MM.1S (cell line): ENCODE measurements around the gene GPBP1L1.
"Not testable (repeated sequence)": the region's sequence is repeated elsewhere in the genome, so short reads cannot be mapped to it uniquely, and the experiment has no call there.

Source experiments
- DNase-seq: peaks from one replicate; pipeline ENCODE4 v3.0.0-alpha.2; 2015
- H2AFZ ChIP-seq: fragments of 300-600 bp; sonication (generic); 2 replicates; pipeline ENCODE4 v1.6.0; 2016; ENCODE audit warnings: antibody characterized with exemption, low read length
- H3F3A ChIP-seq: fragments of 300-600 bp; sonication (generic); 2 replicates; pipeline ENCODE4 v1.6.1; 2016; ENCODE audit warnings: mild to moderate bottlenecking, antibody characterized with exemption, low read length, moderate library complexity, mixed read lengths; ENCODE audit not compliant: insufficient read depth
- H3K27ac ChIP-seq: fragments of 300-600 bp; sonication (generic); 2 replicates; pipeline ENCODE4 v1.5.1; 2016; ENCODE audit warnings: mild to moderate bottlenecking, low read length
- H3K27me3 ChIP-seq: fragments of 300-600 bp; sonication (generic); replicated peaks from 2 replicates; pipeline ENCODE4 v1.6.0; 2016; ENCODE audit warnings: low read length; ENCODE audit not compliant: insufficient read depth
- H3K36me3 ChIP-seq: fragments of 300-600 bp; sonication (generic); replicated peaks from 2 replicates; pipeline ENCODE4 v1.6.1; 2016; ENCODE audit warnings: mild to moderate bottlenecking, low read length, mixed read lengths; ENCODE audit not compliant: insufficient read depth
- H3K4me1 ChIP-seq: fragments of 300-600 bp; sonication (generic); 2 replicates; pipeline ENCODE4 v1.6.1; 2016; ENCODE audit warnings: low read length, mixed read lengths
- H3K4me2 ChIP-seq: fragments of 300-600 bp; sonication (generic); 2 replicates; pipeline ENCODE4 v1.6.0; 2016; ENCODE audit warnings: low read depth, low read length
- H3K4me3 ChIP-seq: fragments of 300-600 bp; sonication (generic); 2 replicates; pipeline ENCODE4 v1.5.1; 2016; ENCODE audit warnings: low read length, mixed read lengths
- H3K79me2 ChIP-seq: fragments of 300-600 bp; sonication (generic); 2 replicates; pipeline ENCODE4 v1.6.1; 2016; ENCODE audit warnings: mixed run types, low read length, mixed read lengths
- H3K9ac ChIP-seq: fragments of 300-600 bp; sonication (generic); 2 replicates; pipeline ENCODE4 v1.6.1; 2016; ENCODE audit warnings: low read length, mixed read lengths
- H3K9me2 ChIP-seq: fragments of 300-600 bp; sonication (generic); replicated peaks from 2 replicates; pipeline ENCODE4 v1.6.1; 2016; ENCODE audit warnings: mild to moderate bottlenecking, low read length, mixed read lengths; ENCODE audit not compliant: insufficient read depth
- H3K9me3 ChIP-seq: fragments of 300-600 bp; sonication (generic); replicated peaks from 2 replicates; pipeline ENCODE4 v1.6.1; 2016; ENCODE audit warnings: mild to moderate bottlenecking, low read length, mixed read lengths; ENCODE audit not compliant: insufficient read depth
- H4K20me1 ChIP-seq: fragments of 300-600 bp; sonication (generic); 2 replicates; pipeline ENCODE4 v1.6.1; 2016; ENCODE audit warnings: mild to moderate bottlenecking, low read length, moderate library complexity, mixed read lengths; ENCODE audit not compliant: insufficient read depth
- EZH2 ChIP-seq: fragments of 300-600 bp; sonication (generic); optimal IDR thresholded peaks from 2 replicates; pipeline ENCODE3; 2017; ENCODE audit warnings: low read depth, mild to moderate bottlenecking, antibody characterized with exemption, low read length, mixed read lengths
- EZH2phosphoT487 ChIP-seq: fragments of 300-600 bp; sonication (generic); IDR thresholded peaks from 2 replicates; pipeline ENCODE4 v1.6.1; 2018; ENCODE audit warnings: antibody characterized with exemption, low read length
- TF ChIP-seq, protein P1 (sequence below): fragments of 300-600 bp; sonication (generic); IDR thresholded peaks from 2 replicates; pipeline ENCODE4 v1.5.1; 2016; ENCODE audit warnings: antibody characterized with exemption, low read length, mixed read lengths

The GPBP1L1 gene

DNA sequence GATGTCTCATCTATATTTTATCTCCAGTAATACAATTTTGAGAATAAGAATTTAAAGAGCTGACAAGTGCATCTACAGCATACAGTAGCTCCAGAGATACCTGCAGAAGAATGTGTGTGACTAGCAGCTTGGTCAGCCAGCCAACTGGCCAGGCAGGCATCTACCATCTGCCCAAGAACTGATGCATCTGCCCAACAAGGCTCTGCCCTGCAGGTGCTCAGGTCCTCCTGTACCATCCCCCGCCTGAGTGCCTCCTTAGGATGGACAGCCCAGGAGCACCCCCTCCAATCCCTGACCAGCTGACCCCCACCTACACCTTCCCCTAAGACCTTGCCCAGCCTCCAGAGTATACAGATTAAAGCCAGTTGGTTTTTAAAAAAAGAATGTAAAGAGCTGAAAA is 32.0 kb upstream of the GPBP1L1 start:
- H3K4me3 ChIP-seq, result no peak overlapping the region
- H3K9me3 ChIP-seq, result no peaks in the 10 kb centered on the region
- TF ChIP-seq EZH2phosphoT487 (no peak), EZH2 (no peak)
- TF ChIP-seq, protein P1, sequence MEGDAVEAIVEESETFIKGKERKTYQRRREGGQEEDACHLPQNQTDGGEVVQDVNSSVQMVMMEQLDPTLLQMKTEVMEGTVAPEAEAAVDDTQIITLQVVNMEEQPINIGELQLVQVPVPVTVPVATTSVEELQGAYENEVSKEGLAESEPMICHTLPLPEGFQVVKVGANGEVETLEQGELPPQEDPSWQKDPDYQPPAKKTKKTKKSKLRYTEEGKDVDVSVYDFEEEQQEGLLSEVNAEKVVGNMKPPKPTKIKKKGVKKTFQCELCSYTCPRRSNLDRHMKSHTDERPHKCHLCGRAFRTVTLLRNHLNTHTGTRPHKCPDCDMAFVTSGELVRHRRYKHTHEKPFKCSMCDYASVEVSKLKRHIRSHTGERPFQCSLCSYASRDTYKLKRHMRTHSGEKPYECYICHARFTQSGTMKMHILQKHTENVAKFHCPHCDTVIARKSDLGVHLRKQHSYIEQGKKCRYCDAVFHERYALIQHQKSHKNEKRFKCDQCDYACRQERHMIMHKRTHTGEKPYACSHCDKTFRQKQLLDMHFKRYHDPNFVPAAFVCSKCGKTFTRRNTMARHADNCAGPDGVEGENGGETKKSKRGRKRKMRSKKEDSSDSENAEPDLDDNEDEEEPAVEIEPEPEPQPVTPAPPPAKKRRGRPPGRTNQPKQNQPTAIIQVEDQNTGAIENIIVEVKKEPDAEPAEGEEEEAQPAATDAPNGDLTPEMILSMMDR, result no peak
- no peaks in the 10 kb centered on the region for H3K27me3 ChIP-seq
- H3K79me2 ChIP-seq, result no peaks in the 10 kb centered on the region
- no peaks in the 10 kb centered on the region for H4K20me1 ChIP-seq
- no peak overlapping the region for H2AFZ ChIP-seq
- H3K36me3 ChIP-seq, result no peaks in the 10 kb centered on the region
- no peaks in the 10 kb centered on the region for H3F3A ChIP-seq
- no peaks in the 10 kb centered on the region for H3K9me2 ChIP-seq
- no peak overlapping the region for H3K4me2 ChIP-seq
- H3K9ac ChIP-seq, result no peak overlapping the region
- DNase-seq, result no peak
- H3K27ac ChIP-seq, result no peak overlapping the region
- no peaks in the 10 kb centered on the region for H3K4me1 ChIP-seq

DNA sequence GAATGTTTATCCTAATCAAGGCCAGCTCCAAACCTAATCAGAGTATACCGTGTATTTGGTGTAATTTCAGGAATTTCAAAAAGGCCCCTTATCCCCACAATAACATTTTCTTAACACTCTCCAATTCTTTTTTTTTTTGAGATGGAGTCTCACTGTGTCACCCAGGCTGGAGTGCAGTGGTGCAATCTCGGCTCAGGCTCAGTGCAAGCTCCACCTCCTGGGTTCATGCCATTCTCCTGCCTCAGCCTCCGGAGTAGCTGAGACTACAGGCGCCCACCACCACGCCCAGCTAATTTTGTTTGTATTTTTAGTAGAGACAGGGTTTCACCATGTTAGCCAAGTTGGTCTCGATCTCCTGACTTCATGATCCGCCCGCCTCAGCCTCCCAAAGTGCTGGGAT is 31.1 kb upstream of the GPBP1L1 start:
- not testable (repeated sequence) for H3K4me1 ChIP-seq, H3K9ac ChIP-seq, H3K4me2 ChIP-seq, H3K4me3 ChIP-seq, H4K20me1 ChIP-seq, H3K36me3 ChIP-seq, H3K27ac ChIP-seq, H3K9me2 ChIP-seq, H2AFZ ChIP-seq, H3K79me2 ChIP-seq, H3K9me3 ChIP-seq, H3F3A ChIP-seq, H3K27me3 ChIP-seq, DNase-seq

DNA sequence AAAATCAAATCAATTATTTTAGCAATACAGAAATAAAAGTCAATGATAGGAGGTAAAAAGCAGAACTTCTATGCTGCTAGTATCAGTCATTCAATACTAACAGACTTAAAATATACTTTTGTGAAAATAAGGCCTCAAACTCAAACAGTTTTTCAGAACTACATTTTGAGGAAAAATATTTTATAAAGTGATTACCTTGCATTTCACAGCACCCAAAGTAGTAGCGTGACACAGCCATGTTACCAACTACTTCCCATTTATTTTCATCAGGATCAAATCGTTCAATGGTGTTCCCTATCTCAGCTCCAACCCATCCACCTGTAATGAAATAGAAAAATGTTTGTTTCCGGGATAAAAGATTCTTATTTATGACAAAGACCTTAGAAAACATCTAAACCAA is 30.4 kb upstream of the GPBP1L1 start:
- Histone ChIP-seq H3K4me2 (no peak overlapping the region), H3K9me2 (no peaks in the 10 kb centered on the region), H3K27ac (no peak overlapping the region), H3K4me1 (no peaks in the 10 kb centered on the region), H3K9me3 (no peaks in the 10 kb centered on the region), H3K9ac (no peak overlapping the region), H3K79me2 (no peaks in the 10 kb centered on the region), H3K4me3 (no peak overlapping the region), H2AFZ (no peak overlapping the region), H4K20me1 (no peaks in the 10 kb centered on the region), H3F3A (no peaks in the 10 kb centered on the region), H3K36me3 (no peaks in the 10 kb centered on the region; the same call in 1 of the 2 replicates), H3K27me3 (no peaks in the 10 kb centered on the region)
- no peak for DNase-seq
- no peak for TF ChIP-seq EZH2
- TF ChIP-seq EZH2phosphoT487, result no peak
- TF ChIP-seq, protein P1, result no peak

DNA sequence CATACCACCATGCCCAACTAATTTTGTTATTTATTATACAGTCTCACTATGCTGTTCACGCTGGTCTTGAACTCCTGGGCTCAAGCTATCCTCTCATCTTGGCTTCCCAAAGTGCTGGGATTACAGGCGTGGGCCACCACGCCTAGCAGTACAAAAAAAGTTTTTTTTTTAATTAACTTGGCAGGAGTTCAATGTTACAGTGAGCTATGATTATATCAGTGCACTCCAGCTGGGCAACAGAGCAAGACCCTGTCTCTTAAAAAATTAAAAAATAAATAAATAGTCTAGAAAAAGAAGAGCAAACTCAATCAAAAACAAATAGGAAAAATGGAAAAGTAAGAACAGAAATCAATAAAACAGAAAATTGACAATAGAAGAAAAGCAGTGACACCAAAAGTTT is 27.4 kb upstream of the GPBP1L1 start:
- TF ChIP-seq EZH2 (no peak), EZH2phosphoT487 (no peak)
- TF ChIP-seq, protein P1, result no peak
- Histone ChIP-seq H3K4me1 (no peaks in the 10 kb centered on the region), H3K9me3 (no peaks in the 10 kb centered on the region), H3K27me3 (no peaks in the 10 kb centered on the region), H3F3A (no peaks in the 10 kb centered on the region), H3K36me3 (no peaks in the 10 kb centered on the region; the same call in 1 of the 2 replicates), H3K9me2 (no peaks in the 10 kb centered on the region), H3K79me2 (no peaks in the 10 kb centered on the region), H3K4me3 (no peak overlapping the region), H2AFZ (no peak overlapping the region), H3K4me2 (no peak overlapping the region), H3K9ac (no peak overlapping the region), H4K20me1 (no peaks in the 10 kb centered on the region), H3K27ac (no peak overlapping the region)
- DNase-seq, result no peak
